K562 (cell line): Measurements from ENCODE around the gene NRXN3. TPM values are rescaled to one million over a fixed set of nuclear protein-coding genes. Genes with fewer than 3 reads are reported as not detected.

Source experiments
- ATAC-seq: fragments of 200-7000 bp; cut with Tn5 transposase; 3 replicates; pipeline ENCODE4 v1.9.1; 2020; ENCODE audit warnings: moderate library complexity
- BruUV-seq: library from RNA; stranded (reverse); fragments of 400-500 nt; replicated peaks from 2 replicates; lab custom pipeline; 2021; lab: Mats Ljungman, UMichigan
- CTCF ChIA-PET: fragments of 300-600 bp; formaldehyde crosslinking; extraction: SDS; loops from one replicate; lab custom pipeline; 2021; ENCODE audit warnings: low intra/inter-chr PET ratio; lab: Yijun Ruan, JAX
- POLR2A ChIA-PET: fragments of 300-600, 350-650 bp; sonication (Branson Sonifier 250); formaldehyde crosslinking; extraction: SDS; loops from one replicate; lab custom pipeline; 2021; ENCODE audit warnings: antibody characterized with exemption, inconsistent platforms; lab: Yijun Ruan, JAX
- DNase-seq, 4 experiments: peaks; one replicate each; pipeline versions ENCODE4 v3.0.0 to v3.0.0-alpha.2; 2011 to 2018; ENCODE audit warnings: low spot score in 3 of 4, mixed read lengths in 3 of 4; ENCODE audit errors: extremely low read depth in 1 of 4
- FAIRE-seq: peaks from 2 replicates; lab custom pipeline; 2011; peaks lifted over from hg19 to GRCh38; lab: Jason Lieb, UNC
- H2AFZ ChIP-seq: 2 replicates; pipeline ENCODE4 v1.6.0; 2011; ENCODE audit warnings: low read depth, low read length, control low read depth, inconsistent platforms
- H3K27ac ChIP-seq: fragments of 200-600 bp; 3 replicates; pipeline ENCODE4 v1.8.0; 2011; ENCODE audit warnings: low read depth, mild to moderate bottlenecking, control low read depth, inconsistent platforms, low read length, moderate library complexity, mixed read lengths; ENCODE audit errors: extremely low read depth
- H3K27me3 ChIP-seq, 2 experiments: fragments of 300-600 bp in 1 of 2; 2 replicates in 1 of 2; 3 replicates in 1 of 2; pipeline versions ENCODE4 v1.6.0 to v1.8.0; 2011; ENCODE audit warnings: inconsistent platforms in 2 of 2, low read length in 2 of 2, mild to moderate bottlenecking in 1 of 2, mixed read lengths in 1 of 2, moderate library complexity in 1 of 2; ENCODE audit not compliant: control insufficient read depth in 2 of 2, insufficient read depth in 2 of 2
- H3K36me3 ChIP-seq: fragments of 300-600 bp; 3 replicates; pipeline ENCODE4 v1.8.0; 2011; ENCODE audit warnings: mild to moderate bottlenecking, low read length, inconsistent platforms; ENCODE audit not compliant: control insufficient read depth, insufficient read depth
- H3K4me1 ChIP-seq, 2 experiments: fragments of 200-600 bp in 1 of 2; replicated peaks in 1 of 2; 2 replicates in 1 of 2; 3 replicates in 1 of 2; pipeline versions ENCODE4 v1.5.1 to v1.8.0; 2011; ENCODE audit warnings: inconsistent platforms in 2 of 2, low read length in 2 of 2, mild to moderate bottlenecking in 1 of 2, mixed read lengths in 1 of 2, moderate library complexity in 1 of 2; ENCODE audit not compliant: control insufficient read depth in 2 of 2, insufficient read depth in 2 of 2
- H3K4me2 ChIP-seq: 2 replicates; pipeline ENCODE4 v1.6.1; 2011; ENCODE audit warnings: low read length, control low read depth, inconsistent platforms, mixed read lengths; ENCODE audit not compliant: insufficient read depth
- H3K4me3 ChIP-seq: fragments of 200-600 bp; sonication (generic), shearing (Covaris generic); 2 replicates; pipeline ENCODE4 v1.5.1; 2016; ENCODE audit warnings: control low read depth, inconsistent platforms
- H3K79me2 ChIP-seq: fragments of 200-600 bp; 3 replicates; pipeline ENCODE4 v1.8.0; 2011; ENCODE audit warnings: low read length, inconsistent platforms; ENCODE audit not compliant: control insufficient read depth, insufficient read depth
- H3K9ac ChIP-seq, 2 experiments: 2 replicates each; pipeline versions ENCODE4 v1.6.0 to v1.6.1; 2011; ENCODE audit warnings: low read depth in 2 of 2, low read length in 2 of 2, control low read depth in 1 of 2, inconsistent platforms in 1 of 2, mild to moderate bottlenecking in 1 of 2, mixed read lengths in 1 of 2; ENCODE audit not compliant: insufficient read depth in 1 of 2
- H3K9me1 ChIP-seq: one replicate; pipeline ENCODE4 v1.6.0; 2011; ENCODE audit warnings: inconsistent platforms, mild to moderate bottlenecking, low read length, moderate library complexity; ENCODE audit not compliant: control insufficient read depth, insufficient read depth
- H3K9me3 ChIP-seq: replicated peaks from 2 replicates; pipeline ENCODE4 v1.5.1; 2011; ENCODE audit warnings: low read depth, low read length, inconsistent platforms; ENCODE audit not compliant: control insufficient read depth, insufficient read depth
- H4K20me1 ChIP-seq: replicated peaks from 2 replicates; pipeline ENCODE4 v1.6.1; 2011; ENCODE audit warnings: low read length, inconsistent platforms, mixed read lengths; ENCODE audit not compliant: control insufficient read depth, insufficient read depth
- BCLAF1 ChIP-seq, 2 experiments: fragments of 450-650 bp in 1 of 2; IDR thresholded peaks; 2 replicates each; pipeline ENCODE4 v1.6.1; 2011 to 2017; ENCODE audit warnings: low read depth in 2 of 2, antibody characterized with exemption in 1 of 2, borderline replicate concordance in 1 of 2, low read length in 1 of 2, mild to moderate bottlenecking in 1 of 2, mixed read lengths in 1 of 2; ENCODE audit not compliant: control insufficient read depth in 1 of 2
- CHD2 ChIP-seq: IDR thresholded peaks from 2 replicates; pipeline ENCODE4 v1.6.1; 2011; ENCODE audit warnings: low read depth, low read length
- ETV6 ChIP-seq, 3 experiments: fragments of 150-350 bp in 1 of 3; sonication (generic) in 1 of 3; formaldehyde crosslinking in 1 of 3; IDR thresholded peaks; 2 replicates each; pipeline versions ENCODE4 v1.6.1 to v1.8.0; 2014 to 2022; ENCODE audit warnings: borderline replicate concordance in 2 of 3, low read depth in 2 of 3, antibody characterized with exemption in 1 of 3, low read length in 1 of 3, mild to moderate bottlenecking in 1 of 3, missing genetic modification reagents in 1 of 3
- HNRNPL ChIP-seq: fragments of 200-400 bp; formaldehyde crosslinking; IDR thresholded peaks from 2 replicates; pipeline ENCODE4 v1.6.1; 2017; ENCODE audit warnings: low read depth, mild to moderate bottlenecking, low read length
- KDM5B ChIP-seq: fragments of 200-600 bp; sonication (generic); IDR thresholded peaks from 2 replicates; pipeline ENCODE4 v1.6.1; 2012; ENCODE audit warnings: low read depth, mild to moderate bottlenecking, moderate library complexity, low read length, control low read depth, inconsistent platforms; ENCODE audit not compliant: insufficient replicate concordance
- PTTG1 ChIP-seq: fragments of 450-650 bp; IDR thresholded peaks from 2 replicates; pipeline ENCODE4 v1.6.1; 2016; ENCODE audit warnings: low read depth, mild to moderate bottlenecking, missing genetic modification characterization, missing compliant biosample characterization
- SNAPC5 ChIP-seq: fragments of 250-450 bp; sonication (Bioruptor Pico); IDR thresholded peaks from 2 replicates; pipeline ENCODE4 v1.8.0; 2021; ENCODE audit warnings: moderate library complexity, mild to moderate bottlenecking, inconsistent platforms
- SRSF3 ChIP-seq: fragments of 200-400 bp; formaldehyde crosslinking; IDR thresholded peaks from 2 replicates; pipeline ENCODE4 v1.6.1; 2016; ENCODE audit warnings: mild to moderate bottlenecking, low read length, moderate library complexity; ENCODE audit not compliant: insufficient read depth
- SUPT5H ChIP-seq: fragments of 450-650 bp; IDR thresholded peaks from 2 replicates; pipeline ENCODE4 v1.6.1; 2016
- ZKSCAN1 ChIP-seq: fragments of 150-350 bp; IDR thresholded peaks from 2 replicates; pipeline ENCODE4 v1.6.1; 2016; ENCODE audit warnings: low read depth, low read length
- ZNF436 ChIP-seq: fragments of 250-450, 450-650 bp; sonication (Bioruptor Pico); formaldehyde crosslinking; IDR thresholded peaks from 2 replicates; pipeline ENCODE4 v1.7.0; 2020; ENCODE audit warnings: mild to moderate bottlenecking
- ZNF644 ChIP-seq: fragments of 200-800 bp; sonication (Bioruptor generic); IDR thresholded peaks from 2 replicates; pipeline ENCODE4 v1.6.1; 2016; ENCODE audit warnings: low read depth, missing genetic modification characterization, missing compliant biosample characterization
- ZNF780A ChIP-seq: fragments of 250-450 bp; sonication (Bioruptor Pico); IDR thresholded peaks from 2 replicates; pipeline ENCODE4 v1.5.0; 2021; ENCODE audit warnings: mild to moderate bottlenecking
- ZSCAN32 ChIP-seq: fragments of 450-650 bp; formaldehyde crosslinking; IDR thresholded peaks from 2 replicates; pipeline ENCODE4 v1.4.0; 2020; ENCODE audit warnings: mild to moderate bottlenecking, moderate library complexity
- WGBS: fragments of 100-300 bp; shearing (Covaris generic); methylation state at CpG from one replicate; pipeline ENCODE4 v1.1.6; 2016; ENCODE audit warnings: low coverage, mixed read lengths; ENCODE audit not compliant: insufficient coverage; ENCODE audit errors: missing lambda C conversion rate; 5-methylcytosine and 5-hydroxymethylcytosine counted together
- in situ Hi-C: fragments of 300-500 bp; cut with MboI; formaldehyde crosslinking; loops from 4 replicates; pipeline ENCODE4 v1.15.0; 2018; ENCODE audit warnings: inconsistent platforms, mixed read lengths
- intact Hi-C: fragments of 100-400 bp; cut with micrococcal nuclease; formaldehyde crosslinking; loops from 2 replicates; pipeline ENCODE4 v1.14.2; 2022
- polyA plus RNA-seq, 8 experiments: library from polyadenylated mRNA; depleted of rRNA in 4 of 8; stranded (reverse) in 5 of 8; unstranded in 3 of 8; fragments of >200 nt; fragmentation: Nextera tagmentation in 2 of 8; fragmentation: Illumina TruSeq in 1 of 8; extraction: Ambion mirVana in 2 of 8; extraction: Trizol in 1 of 8; gene quantifications; 2 replicates each; pipeline versions ENCODE4 v1.2.1 to v1.2.3, GENCODE V29; 2011 to 2014; ENCODE audit warnings: inconsistent platforms in 1 of 8, missing spikeins in 1 of 8
- total RNA-seq, 7 experiments: library from RNA; depleted of rRNA in 6 of 7; stranded (reverse); fragments of >200 nt in 6 of 7; fragmentation: Illumina TruSeq in 2 of 7; extraction: Trizol in 2 of 7; gene quantifications; 2 replicates each; pipeline versions ENCODE4 v1.2.1 to v1.2.3, GENCODE V29; 2011 to 2021; ENCODE audit warnings: low replicate concordance in 1 of 7
- TF ChIP-seq, protein P1 (sequence below): fragments of 250-450 bp; sonication (Bioruptor Pico); IDR thresholded peaks from 2 replicates; pipeline ENCODE4 v1.8.0; 2022; ENCODE audit warnings: inconsistent platforms, mild to moderate bottlenecking, moderate library complexity, borderline replicate concordance

The NRXN3 gene
- total and polyA plus RNA-seq, 9 of the 15 experiments (the other 6 are each of a cell fraction or from before 2014, with no cell fraction given) = 0.09 TPM; not detected in 8

- TF ChIP-seq BCLAF1 (IDR thresholded peaks at IDR 0.05; ENCODE audit: borderline replicate concordance in 1 of 2, control insufficient read depth in 1 of 2, low read depth in 2 of 2, low read length in 1 of 2) = no peak
- no peak for TF ChIP-seq SRSF3
- TF ChIP-seq ZKSCAN1 = no peak
- TF ChIP-seq HNRNPL = no peak
Observed at GRCh38 chr14:79570648-79571047, 1400.5 kb downstream of the NRXN3 start (continued).

- Histone ChIP-seq H3K27ac (no peak overlapping the region), H3K9ac (no peak overlapping the region), H3K9me3 (no peaks in the 10 kb centered on the region), H3K4me3 (no peak overlapping the region), H3K79me2 (no peaks in the 10 kb centered on the region), H3K27me3 (no peaks in the 10 kb centered on the region), H4K20me1 (no peaks in the 10 kb centered on the region), H3K4me2 (no peak overlapping the region), H2AFZ (no peak overlapping the region), H3K4me1 (no peaks in the 10 kb centered on the region), H3K36me3 (no peaks in the 10 kb centered on the region), H3K9me1 (no peaks in the 10 kb centered on the region)
- no peak for FAIRE-seq
- intact Hi-C loops (no loop called here), in situ Hi-C loops (no loop called here)
- BruUV-seq = no TSS peak
- POLR2A ChIA-PET = no interaction called here
- CTCF ChIA-PET = no interaction called here
- no peak for ATAC-seq
- 4% methylated on average over 4 of the region's 4 CpGs for WGBS
- no peak for DNase-seq
- TF ChIP-seq ZSCAN32 (CRISPR knock-in tag) (no peak), CHD2 (no peak), ETV6 (IDR thresholded peaks at IDR 0.05; ENCODE audit: borderline replicate concordance in 1 of 2, low read depth in 2 of 2, low read length in 1 of 2) (no peak), ETV6 (CRISPR knock-in tag; IDR thresholded peaks at IDR 0.05; ENCODE audit: borderline replicate concordance) (no peak), SNAPC5 (no peak), ZNF644 (tag) (no peak), ZNF436 (CRISPR knock-in tag) (no peak), ZNF780A (CRISPR knock-in tag) (no peak), PTTG1 (no peak), SUPT5H (no peak), KDM5B (no peak)
- TF ChIP-seq, protein P1, sequence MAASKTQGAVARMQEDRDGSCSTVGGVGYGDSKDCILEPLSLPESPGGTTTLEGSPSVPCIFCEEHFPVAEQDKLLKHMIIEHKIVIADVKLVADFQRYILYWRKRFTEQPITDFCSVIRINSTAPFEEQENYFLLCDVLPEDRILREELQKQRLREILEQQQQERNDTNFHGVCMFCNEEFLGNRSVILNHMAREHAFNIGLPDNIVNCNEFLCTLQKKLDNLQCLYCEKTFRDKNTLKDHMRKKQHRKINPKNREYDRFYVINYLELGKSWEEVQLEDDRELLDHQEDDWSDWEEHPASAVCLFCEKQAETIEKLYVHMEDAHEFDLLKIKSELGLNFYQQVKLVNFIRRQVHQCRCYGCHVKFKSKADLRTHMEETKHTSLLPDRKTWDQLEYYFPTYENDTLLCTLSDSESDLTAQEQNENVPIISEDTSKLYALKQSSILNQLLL (CRISPR knock-in tag) = no peak
Observed at GRCh38 chr14:79571366-79571765, 1401.2 kb downstream of the NRXN3 start.
